H1 (cell line): ENCODE results near the gene EGFLAM. TPM values are rescaled to one million over a fixed set of nuclear protein-coding genes. Genes with fewer than 3 reads are reported as not detected.

ENCODE experiments used
- CTCF ChIA-PET: fragments of 300-600 bp; sonication (Branson Sonifier 250); formaldehyde crosslinking; loops from one replicate; lab custom pipeline; 2021; ENCODE audit not compliant: partially characterized antibody; lab: Charles Lee
- POLR2A ChIA-PET: fragments of 300-600 bp; sonication (Branson Sonifier 250); formaldehyde crosslinking; loops from one replicate; lab custom pipeline; 2021; ENCODE audit warnings: inconsistent platforms; ENCODE audit not compliant: partially characterized antibody; lab: Charles Lee
- DNase-seq, 2 experiments: peaks; one replicate each; pipeline versions ENCODE4 v3.0.0 to v3.0.0-alpha.2; 2010 to 2022; ENCODE audit warnings: low spot score in 2 of 2, low read depth in 1 of 2, mixed read lengths in 1 of 2
- FAIRE-seq: peaks from 2 replicates; lab custom pipeline; 2011; peaks lifted over from hg19 to GRCh38; lab: Jason Lieb, UNC
- H2AFZ ChIP-seq: 2 replicates; pipeline ENCODE4 v1.8.1; 2012; ENCODE audit warnings: low read length, inconsistent platforms
- H2AK5ac ChIP-seq: 2 replicates; pipeline ENCODE4 v1.6.1; 2013; ENCODE audit warnings: low read depth, low read length
- H2BK120ac ChIP-seq: replicated peaks from 2 replicates; pipeline ENCODE3; 2013; ENCODE audit warnings: low read depth, low read length, inconsistent platforms
- H2BK12ac ChIP-seq: 2 replicates; pipeline ENCODE4 v1.6.1; 2013; ENCODE audit warnings: low read depth, low read length
- H2BK15ac ChIP-seq: 2 replicates; pipeline ENCODE4 v1.6.1; 2013; ENCODE audit warnings: low read length
- H2BK20ac ChIP-seq: 2 replicates; pipeline ENCODE4 v1.6.1; 2013; ENCODE audit warnings: low read length
- H2BK5ac ChIP-seq: 2 replicates; pipeline ENCODE4 v1.6.1; 2013; ENCODE audit warnings: low read depth, low read length
- H3K14ac ChIP-seq: 2 replicates; pipeline ENCODE4 v1.6.1; 2013; ENCODE audit warnings: inconsistent platforms; ENCODE audit not compliant: insufficient read length
- H3K18ac ChIP-seq: 2 replicates; pipeline ENCODE4 v1.6.1; 2013; ENCODE audit warnings: low read length; ENCODE audit errors: extremely low read depth
- H3K23ac ChIP-seq: 2 replicates; pipeline ENCODE4 v1.6.1; 2013; ENCODE audit warnings: inconsistent platforms; ENCODE audit not compliant: insufficient read length
- H3K23me2 ChIP-seq: 2 replicates; pipeline ENCODE4 v1.6.1; 2013; ENCODE audit warnings: low read depth, low read length
- H3K27ac ChIP-seq: 2 replicates; pipeline ENCODE4 v1.6.1; 2011; ENCODE audit warnings: low read depth, low read length, inconsistent platforms
- H3K27me3 ChIP-seq, 4 experiments: replicated peaks in 1 of 4; 1 replicate in 1 of 4; 2 replicates in 3 of 4; pipeline versions ENCODE4 v1.6.1 to v1.8.1; 2011 to 2013; ENCODE audit warnings: low read length in 3 of 4, mild to moderate bottlenecking in 3 of 4, inconsistent platforms in 2 of 4, mixed read lengths in 2 of 4, moderate library complexity in 1 of 4; ENCODE audit not compliant: control insufficient read depth in 3 of 4, insufficient read depth in 3 of 4; ENCODE audit errors: extremely low read depth in 1 of 4
- H3K36me3 ChIP-seq, 4 experiments: 2 replicates each; pipeline versions ENCODE4 v1.6.1 to v1.8.1; 2011 to 2013; ENCODE audit warnings: mild to moderate bottlenecking in 4 of 4, low read length in 3 of 4, moderate library complexity in 2 of 4, control low read depth in 1 of 4, inconsistent platforms in 1 of 4; ENCODE audit not compliant: insufficient read depth in 4 of 4, control insufficient read depth in 2 of 4
- H3K4ac ChIP-seq: replicated peaks from 2 replicates; pipeline ENCODE3; 2013; ENCODE audit warnings: low read length, low read depth, mixed read lengths, inconsistent platforms; ENCODE audit not compliant: insufficient read length
- H3K4me1 ChIP-seq, 4 experiments: replicated peaks in 1 of 4; 1 replicate in 1 of 4; 2 replicates in 3 of 4; pipeline versions ENCODE4 v1.6.1 to v1.8.1; 2011 to 2013; ENCODE audit warnings: low read length in 3 of 4, inconsistent platforms in 2 of 4, mixed read lengths in 1 of 4; ENCODE audit not compliant: insufficient read depth in 4 of 4, control insufficient read depth in 3 of 4
- H3K4me2 ChIP-seq, 2 experiments: 2 replicates each; pipeline versions ENCODE4 v1.6.1 to v1.8.1; 2011 to 2013; ENCODE audit warnings: low read depth in 2 of 2, low read length in 2 of 2, control low read depth in 1 of 2, inconsistent platforms in 1 of 2, mild to moderate bottlenecking in 1 of 2; ENCODE audit not compliant: insufficient read depth in 1 of 2
- H3K4me3 ChIP-seq, 4 experiments: fragments of 200-600, 300-600 bp in 1 of 4; sonication (generic), shearing (Covaris generic), sonication (Bioruptor Twin) in 1 of 4; 2 replicates each; pipeline versions ENCODE4 v1.5.1 to v1.8.1; 2011 to 2016; ENCODE audit warnings: low read length in 4 of 4, low read depth in 3 of 4, control low read depth in 2 of 4, inconsistent platforms in 2 of 4, mild to moderate bottlenecking in 2 of 4, mixed read lengths in 1 of 4, moderate library complexity in 1 of 4; ENCODE audit not compliant: insufficient read depth in 2 of 4; ENCODE audit errors: extremely low read depth in 1 of 4
- H3K56ac ChIP-seq: replicated peaks from 2 replicates; pipeline ENCODE3; 2013; ENCODE audit warnings: low read depth, mild to moderate bottlenecking, mixed read lengths, low read length, inconsistent platforms; ENCODE audit not compliant: insufficient read length
- H3K79me1 ChIP-seq: 2 replicates; pipeline ENCODE4 v1.6.1; 2013; ENCODE audit warnings: low read depth, low read length, control low read depth
- H3K79me2 ChIP-seq, 2 experiments: 2 replicates each; pipeline versions ENCODE4 v1.6.1 to v1.8.1; 2012 to 2013; ENCODE audit warnings: low read length in 2 of 2, mild to moderate bottlenecking in 2 of 2, inconsistent platforms in 1 of 2; ENCODE audit not compliant: insufficient read depth in 2 of 2, control insufficient read depth in 1 of 2
- H3K9ac ChIP-seq, 4 experiments: replicated peaks in 1 of 4; 1 replicate in 1 of 4; 2 replicates in 3 of 4; pipeline versions ENCODE4 v1.6.1 to v1.8.1; 2011 to 2013; ENCODE audit warnings: low read depth in 3 of 4, low read length in 3 of 4, control low read depth in 2 of 4, mild to moderate bottlenecking in 2 of 4, moderate library complexity in 2 of 4, inconsistent platforms in 1 of 4; ENCODE audit errors: extremely low read depth in 1 of 4
- H3K9me3 ChIP-seq, 2 experiments: 2 replicates each; pipeline versions ENCODE4 v1.6.1 to v1.8.1; 2012 to 2013; ENCODE audit warnings: mild to moderate bottlenecking in 2 of 2, moderate library complexity in 2 of 2, control low read depth in 1 of 2, inconsistent platforms in 1 of 2, low read depth in 1 of 2, low read length in 1 of 2, mixed read lengths in 1 of 2; ENCODE audit not compliant: insufficient read depth in 2 of 2
- H4K20me1 ChIP-seq, 2 experiments: replicated peaks in 1 of 2; 2 replicates each; pipeline versions ENCODE3 to v1.8.1; 2011 to 2013; ENCODE audit warnings: inconsistent platforms in 2 of 2, low read length in 2 of 2, mild to moderate bottlenecking in 1 of 2; ENCODE audit not compliant: insufficient read depth in 2 of 2, control insufficient read depth in 1 of 2
- H4K5ac ChIP-seq: 2 replicates; pipeline ENCODE4 v1.6.1; 2013; ENCODE audit warnings: low read length, low read depth, mixed read lengths, inconsistent platforms; ENCODE audit not compliant: insufficient read length
- H4K8ac ChIP-seq: 2 replicates; pipeline ENCODE4 v1.8.0; 2013; ENCODE audit warnings: mild to moderate bottlenecking, moderate library complexity, low read length, inconsistent platforms; ENCODE audit not compliant: insufficient read depth; ENCODE audit errors: extremely low read depth
- H4K91ac ChIP-seq: replicated peaks from 2 replicates; pipeline ENCODE3; 2013; ENCODE audit warnings: low read length, mixed read lengths, inconsistent platforms; ENCODE audit not compliant: insufficient read length
- WGBS, 2 experiments: shearing (Covaris generic) in 1 of 2; methylation state at CpG; one replicate each; pipeline versions ENCODE4 v1.1.6 to v1.1.7; 2013 to 2015; ENCODE audit warnings: low lambda C conversion rate in 2 of 2, mixed read lengths in 2 of 2, inconsistent platforms in 1 of 2, low coverage in 1 of 2, missing lambda C conversion rate in 1 of 2; ENCODE audit not compliant: insufficient replicate concordance in 2 of 2, insufficient coverage in 1 of 2, insufficient read length in 1 of 2; ENCODE audit errors: extremely low coverage in 1 of 2, missing lambda C conversion rate in 1 of 2; 5-methylcytosine and 5-hydroxymethylcytosine counted together
- polyA plus RNA-seq, 7 experiments: library from polyadenylated mRNA; depleted of rRNA in 3 of 7; stranded (reverse) in 5 of 7; unstranded in 2 of 7; fragments of >200 nt in 5 of 7; fragments of 200-250 nt in 2 of 7; gene quantifications; 1 replicate in 5 of 7; 2 replicates in 1 of 7; 4 replicates in 1 of 7; pipeline versions ENCODE4 v1.2.1 to v1.2.3, GENCODE V29; 2011 to 2013; ENCODE audit warnings: missing spikeins in 2 of 7, mixed read lengths in 2 of 7
- total RNA-seq: library from RNA; stranded (reverse); fragmentation: NEBNext Ultra II Directional; extraction: Animal tissue kit (Norgen Biotek cat#: 25700); gene quantifications from 2 replicates; pipeline ENCODE4 v1.2.1, GENCODE V29; 2021

Gene EGFLAM
- total and polyA plus RNA-seq, 2 of the 8 experiments (the other 6 are each of a cell fraction or from before 2014, with no cell fraction given), result 0.20 to 0.24 TPM

DNA sequence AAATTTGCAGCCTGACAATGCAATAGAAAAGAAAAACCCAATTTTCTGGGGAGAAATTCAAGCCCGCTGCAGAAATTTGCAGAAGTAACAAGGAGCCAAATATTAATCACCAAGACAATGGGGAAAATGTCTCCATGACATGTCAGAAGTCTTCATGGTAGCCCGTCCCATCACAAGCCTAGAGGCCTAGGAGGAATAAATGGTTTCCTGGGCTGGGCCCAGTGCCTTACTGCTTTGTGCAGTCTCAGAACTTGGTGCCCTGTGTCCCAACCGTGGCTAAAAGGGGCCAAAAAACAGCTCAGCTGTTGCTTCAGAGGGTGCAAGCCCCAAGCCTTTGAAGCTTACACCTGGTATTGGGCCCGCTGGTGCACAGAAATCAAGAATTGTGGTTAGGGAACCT is 23.6 kb upstream of the EGFLAM start:
- no peak overlapping the region for H2BK12ac ChIP-seq
- no peaks in the 10 kb centered on the region for H3K79me2 ChIP-seq
- no peak overlapping the region for H2AFZ ChIP-seq
- no peak for FAIRE-seq
- no peak overlapping the region for H2BK5ac ChIP-seq
- H3K36me3 ChIP-seq, result no peaks in the 10 kb centered on the region
- H3K4ac ChIP-seq, result no peak overlapping the region
- no peak overlapping the region for H3K56ac ChIP-seq
- no peak overlapping the region for H3K27ac ChIP-seq
- no peaks in the 10 kb centered on the region for H3K4me1 ChIP-seq
- no peak overlapping the region for H4K8ac ChIP-seq
- no peak overlapping the region for H4K5ac ChIP-seq
- no peak overlapping the region for H3K9ac ChIP-seq
- no peak overlapping the region for H2BK20ac ChIP-seq
- H3K23ac ChIP-seq, result no peak overlapping the region
- 90% methylated on average over 4 of the region's 4 CpGs; no CpG with 5 or more reads in 1 of the 2 experiments for WGBS, 2 experiments
- no peak overlapping the region for H2BK15ac ChIP-seq
- H3K14ac ChIP-seq, result no peak overlapping the region
- no peak for DNase-seq
- POLR2A ChIA-PET, result no interaction called here
- H3K9me3 ChIP-seq, result peaks cover 2 to 7% of the 10 kb centered on the region in 2 experiments; a peak in 1 of 4 replicates
- H4K91ac ChIP-seq, result no peak overlapping the region
- H3K27me3 ChIP-seq, result no peaks in the 10 kb centered on the region
- no peaks in the 10 kb centered on the region for H3K23me2 ChIP-seq
- CTCF ChIA-PET, result no interaction called here
- H3K4me3 ChIP-seq, result no peak overlapping the region
- H3K4me2 ChIP-seq, result no peak overlapping the region
- no peaks in the 10 kb centered on the region for H4K20me1 ChIP-seq
- no peak overlapping the region for H2AK5ac ChIP-seq
- no peaks in the 10 kb centered on the region for H3K79me1 ChIP-seq
- H2BK120ac ChIP-seq, result no peak overlapping the region
- H3K18ac ChIP-seq, result no peak overlapping the region
